ENCODE data around the gene DNLZ.

- TF ChIP-seq GATA2 (IDR thresholded peaks at IDR 0.05; ENCODE audit: low read depth, low read length): no peak
- TF ChIP-seq GATA3 (IDR thresholded peaks at IDR 0.05; ENCODE audit: low read depth, low read length): no peak
Observed at GRCh38 chr9:136358888-136359287, 4.7 kb downstream of the DNLZ start.

Data from SH-SY5Y (cell line).